ENCODE data around the gene RNGTT. TPM values are rescaled to one million over a fixed set of nuclear protein-coding genes. Genes with fewer than 3 reads are reported as not detected.
A peak's percentile ranks its signal among the peaks of the same experiment; 100 is the strongest.

Gene RNGTT
- total RNA-seq, 1 donor from 2014 or later: 13.1 TPM

DNA sequence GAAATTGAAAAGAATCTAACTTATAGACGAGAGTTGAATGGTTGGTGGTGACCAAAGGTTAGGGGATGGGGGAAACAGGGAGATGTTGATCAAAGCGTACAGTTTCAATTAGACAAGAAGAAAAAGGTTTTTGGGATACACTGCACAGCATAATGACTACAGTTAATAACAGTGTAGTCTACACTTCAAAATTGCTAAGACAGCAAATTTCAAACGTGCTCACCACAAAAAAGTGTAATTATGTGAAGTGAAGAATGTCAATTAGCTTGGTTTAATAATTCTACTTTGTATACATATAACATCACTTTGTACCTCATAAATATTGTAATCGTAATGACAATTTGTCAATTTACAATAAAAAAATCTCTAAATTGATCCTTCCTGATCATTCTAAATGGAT is 267.5 kb downstream of the RNGTT start:
- no peak for DNase-seq (ENCODE audit: low spot score)
- TF ChIP-seq, protein P1, sequence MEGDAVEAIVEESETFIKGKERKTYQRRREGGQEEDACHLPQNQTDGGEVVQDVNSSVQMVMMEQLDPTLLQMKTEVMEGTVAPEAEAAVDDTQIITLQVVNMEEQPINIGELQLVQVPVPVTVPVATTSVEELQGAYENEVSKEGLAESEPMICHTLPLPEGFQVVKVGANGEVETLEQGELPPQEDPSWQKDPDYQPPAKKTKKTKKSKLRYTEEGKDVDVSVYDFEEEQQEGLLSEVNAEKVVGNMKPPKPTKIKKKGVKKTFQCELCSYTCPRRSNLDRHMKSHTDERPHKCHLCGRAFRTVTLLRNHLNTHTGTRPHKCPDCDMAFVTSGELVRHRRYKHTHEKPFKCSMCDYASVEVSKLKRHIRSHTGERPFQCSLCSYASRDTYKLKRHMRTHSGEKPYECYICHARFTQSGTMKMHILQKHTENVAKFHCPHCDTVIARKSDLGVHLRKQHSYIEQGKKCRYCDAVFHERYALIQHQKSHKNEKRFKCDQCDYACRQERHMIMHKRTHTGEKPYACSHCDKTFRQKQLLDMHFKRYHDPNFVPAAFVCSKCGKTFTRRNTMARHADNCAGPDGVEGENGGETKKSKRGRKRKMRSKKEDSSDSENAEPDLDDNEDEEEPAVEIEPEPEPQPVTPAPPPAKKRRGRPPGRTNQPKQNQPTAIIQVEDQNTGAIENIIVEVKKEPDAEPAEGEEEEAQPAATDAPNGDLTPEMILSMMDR (IDR thresholded peaks at IDR 0.05): no peak
- H3K27me3 Mint-ChIP-seq (ENCODE audit: low read depth): no peaks in the 10 kb centered on the region

GRCh38 chr6:88683734-88684133 is 279.7 kb downstream of the RNGTT start:
- TF ChIP-seq, protein P1 (IDR thresholded peaks at IDR 0.05): no peak
- no peak for DNase-seq (ENCODE audit: low spot score)

More for the DNA sequence above, 267.5 kb downstream of the RNGTT start:
- no peak overlapping the region for H3K27ac Mint-ChIP-seq (ENCODE audit: unreplicated experiment)
- peaks cover 2% of the 10 kb centered on the region for H3K4me1 Mint-ChIP-seq (ENCODE audit: low read depth)
- no peak overlapping the region for H3K4me3 Mint-ChIP-seq (ENCODE audit: unreplicated experiment)
- H3K36me3 Mint-ChIP-seq (ENCODE audit: low read depth): peaks cover 7% of the 10 kb centered on the region
- peaks cover 14% of the 10 kb centered on the region for H3K9me3 Mint-ChIP-seq (ENCODE audit: low read depth)

GRCh38 chr6:88680654-88681053 is 282.8 kb downstream of the RNGTT start:
- Mint-ChIP-seq H3K36me3 (ENCODE audit: low read depth) (no peaks in the 10 kb centered on the region), H3K9me3 (ENCODE audit: low read depth) (no peaks in the 10 kb centered on the region), H3K4me3 (ENCODE audit: unreplicated experiment) (no peak overlapping the region), H3K4me1 (ENCODE audit: low read depth) (peaks cover 10% of the 10 kb centered on the region), H3K27ac (ENCODE audit: unreplicated experiment) (no peak overlapping the region), H3K27me3 (ENCODE audit: low read depth) (no peaks in the 10 kb centered on the region)
- no peak for DNase-seq (ENCODE audit: low spot score)
- TF ChIP-seq, protein P1 (IDR thresholded peaks at IDR 0.05): no peak

More at GRCh38 chr6:88683734-88684133, 279.7 kb downstream of the RNGTT start:
- H3K36me3 Mint-ChIP-seq (ENCODE audit: low read depth): peaks cover 5% of the 10 kb centered on the region
- H3K4me1 Mint-ChIP-seq (ENCODE audit: low read depth): peaks cover 10% of the 10 kb centered on the region
- peak overlapping the region; percentile 70 for H3K27ac Mint-ChIP-seq (ENCODE audit: unreplicated experiment)
- H3K4me3 Mint-ChIP-seq (ENCODE audit: unreplicated experiment): no peak overlapping the region
- peaks cover 2% of the 10 kb centered on the region for H3K9me3 Mint-ChIP-seq (ENCODE audit: low read depth)
- no peaks in the 10 kb centered on the region for H3K27me3 Mint-ChIP-seq (ENCODE audit: low read depth)

DNA sequence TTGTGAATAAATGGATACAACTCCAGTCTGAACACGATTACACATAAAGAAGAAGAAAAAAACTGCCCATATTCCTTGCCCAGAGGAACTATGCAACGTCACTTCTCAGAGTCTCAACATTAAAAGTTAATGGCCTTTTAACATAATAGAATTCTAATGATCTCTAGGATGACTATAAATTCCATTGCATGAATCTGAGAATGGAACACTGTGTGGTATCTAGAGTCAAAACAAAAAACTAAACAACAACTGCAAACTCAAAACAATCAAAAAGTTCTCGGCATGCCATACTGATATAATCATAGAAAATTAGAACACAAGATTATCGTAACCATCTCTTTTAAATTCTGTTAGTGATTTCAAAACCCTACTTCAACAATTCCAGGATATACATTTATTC is 283.6 kb downstream of the RNGTT start:
- Mint-ChIP-seq H3K4me1 (ENCODE audit: low read depth) (peaks cover 10% of the 10 kb centered on the region), H3K9me3 (ENCODE audit: low read depth) (no peaks in the 10 kb centered on the region), H3K36me3 (ENCODE audit: low read depth) (no peaks in the 10 kb centered on the region), H3K27ac (ENCODE audit: unreplicated experiment) (no peak overlapping the region), H3K4me3 (ENCODE audit: unreplicated experiment) (no peak overlapping the region), H3K27me3 (ENCODE audit: low read depth) (no peaks in the 10 kb centered on the region)
- TF ChIP-seq, protein P1 (IDR thresholded peaks at IDR 0.05): no peak
- DNase-seq (ENCODE audit: low spot score): no peak

GRCh38 chr6:88677356-88677755 is 286.1 kb downstream of the RNGTT start:
- H3K4me1 Mint-ChIP-seq (ENCODE audit: low read depth): no peaks in the 10 kb centered on the region
- no peaks in the 10 kb centered on the region for H3K9me3 Mint-ChIP-seq (ENCODE audit: low read depth)
- no peaks in the 10 kb centered on the region for H3K27me3 Mint-ChIP-seq (ENCODE audit: low read depth)
- H3K4me3 Mint-ChIP-seq (ENCODE audit: unreplicated experiment): no peak overlapping the region
- TF ChIP-seq, protein P1 (IDR thresholded peaks at IDR 0.05): no peak
- DNase-seq (ENCODE audit: low spot score): no peak
- H3K27ac Mint-ChIP-seq (ENCODE audit: unreplicated experiment): no peak overlapping the region
- H3K36me3 Mint-ChIP-seq (ENCODE audit: low read depth): no peaks in the 10 kb centered on the region
